ENCODE measurements around the gene SLC2A3. TPM values are rescaled to one million over a fixed set of nuclear protein-coding genes. Genes with fewer than 3 reads are reported as not detected.
"Not testable (repeated sequence)": the region's sequence is repeated elsewhere in the genome, so short reads cannot be mapped to it uniquely, and the experiment has no call there.

SLC2A3 gene
- total RNA-seq, 8 experiments from 2014 or later: 10.3 to 110 (median 54.6) TPM

GRCh38 chr12:7923241-7924236 lies 12.4 kb downstream of the SLC2A3 start:
- peak in 1 of 8 experiments; percentile 2 for ATAC-seq (replicated peaks in 6 of 8)
- no peaks in the 10 kb centered on the region for H3K4me1 ChIP-seq (replicated peaks in 1 of 2)
- 83 to 100% (median 95%) methylated on average over 3 to 12 of the region's 15 CpGs; no CpG with 5 or more reads in 2 of the 10 experiments for WGBS, 10 experiments
- in situ Hi-C loops (cut with MboI; ENCODE audit: low pct_unique_long_range_greater_than_20kb in 2 of 9, low sequenced_read_pairs in 9 of 9, unreplicated experiment in 9 of 9): no loop called here
- H3K4me3 ChIP-seq: no peak overlapping the region
- H3K27ac ChIP-seq: no peak overlapping the region

DNA sequence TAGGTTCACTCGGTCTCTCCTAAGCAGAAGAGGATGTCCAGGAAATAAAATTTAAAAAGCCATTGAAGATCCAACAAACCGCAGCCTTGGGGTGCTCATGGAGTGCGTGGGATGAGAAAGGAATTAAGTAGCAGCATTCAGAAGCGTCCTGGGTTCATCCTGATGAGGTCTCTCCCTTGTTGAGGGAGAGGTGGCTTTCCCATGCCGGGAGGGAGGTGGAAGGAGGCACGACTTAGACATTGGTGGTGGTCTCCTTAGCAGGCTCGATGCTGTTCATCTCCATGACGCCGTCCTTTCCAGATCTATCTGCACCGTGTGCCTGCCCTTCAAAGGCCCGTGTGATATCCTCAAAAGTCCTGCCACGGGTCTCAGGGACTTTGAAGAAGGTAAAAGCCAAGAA lies 14.8 kb downstream of the SLC2A3 start:
- H3K4me1 ChIP-seq (replicated peaks in 1 of 2); in situ Hi-C loops (cut with MboI; ENCODE audit: low pct_unique_long_range_greater_than_20kb in 2 of 9, low sequenced_read_pairs in 9 of 9, unreplicated experiment in 9 of 9); H3K27ac ChIP-seq; H3K4me3 ChIP-seq: not testable (repeated sequence)
- WGBS, 10 experiments: no CpG with 5 or more reads among the region's 12 CpGs
- ATAC-seq (replicated peaks in 6 of 8): peak in 2 of 8 experiments; percentile 20 to 33

GRCh38 chr12:7918268-7918590 lies 17.8 kb downstream of the SLC2A3 start:
- in situ Hi-C loops (cut with MboI; ENCODE audit: low pct_unique_long_range_greater_than_20kb in 2 of 9, low sequenced_read_pairs in 9 of 9, unreplicated experiment in 9 of 9); H3K4me3 ChIP-seq; H3K27ac ChIP-seq; H3K4me1 ChIP-seq (replicated peaks in 1 of 2); ATAC-seq (replicated peaks in 6 of 8): not testable (repeated sequence)
- WGBS, 10 experiments: 84 to 100% (median 95%) methylated on average over 2 to 7 of the region's 7 CpGs; no CpG with 5 or more reads in 1 of the 10 experiments

- peak in 1 of 8 experiments; percentile 11 for ATAC-seq (replicated peaks in 6 of 8)
- 82 to 100% (median 92%) methylated on average over 3 to 16 of the region's 19 CpGs; no CpG with 5 or more reads in 2 of the 10 experiments for WGBS, 10 experiments
- no peaks in the 10 kb centered on the region for H3K4me1 ChIP-seq (replicated peaks in 1 of 2)
- no peak overlapping the region for H3K4me3 ChIP-seq
- in situ Hi-C loops (cut with MboI; ENCODE audit: low pct_unique_long_range_greater_than_20kb in 2 of 9, low sequenced_read_pairs in 9 of 9, unreplicated experiment in 9 of 9): no loop called here
- no peak overlapping the region for H3K27ac ChIP-seq
Observed at GRCh38 chr12:7917392-7918267, 18.4 kb downstream of the SLC2A3 start.

DNA sequence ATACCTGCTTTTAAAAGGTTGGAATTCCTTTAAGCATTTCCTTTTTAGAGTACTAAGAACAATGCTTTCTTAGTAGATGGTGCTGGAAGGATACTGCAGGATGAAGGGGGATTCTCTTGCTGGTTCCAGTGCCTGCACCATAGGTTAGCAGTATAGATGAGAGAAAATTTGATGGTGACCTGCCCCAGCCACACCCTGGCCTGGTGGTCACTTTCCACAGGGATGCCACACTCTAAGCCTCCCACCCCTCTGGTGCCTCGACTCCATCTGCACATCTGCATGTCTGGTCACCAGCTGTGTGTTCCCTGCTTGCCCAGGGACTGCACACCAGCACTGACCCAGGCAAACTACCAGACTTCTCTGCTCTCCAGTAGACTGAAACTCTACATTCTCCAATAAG lies 19.1 kb downstream of the SLC2A3 start:
- in situ Hi-C loops (cut with MboI; ENCODE audit: low pct_unique_long_range_greater_than_20kb in 2 of 9, low sequenced_read_pairs in 9 of 9, unreplicated experiment in 9 of 9): no loop called here
- no peaks in the 10 kb centered on the region for H3K4me1 ChIP-seq (replicated peaks in 1 of 2)
- peak in 5 of 8 experiments; percentile 16 to 41 (median 19) for ATAC-seq (replicated peaks in 6 of 8)
- H3K4me3 ChIP-seq: no peak overlapping the region
- no peak overlapping the region for H3K27ac ChIP-seq
- WGBS, 10 experiments: 43% methylated on average over 1 of the region's 1 CpG; no CpG with 5 or more reads in 9 of the 10 experiments

GRCh38 chr12:7915661-7916403 lies 20.2 kb downstream of the SLC2A3 start:
- no peak overlapping the region for H3K4me3 ChIP-seq
- in situ Hi-C loops (cut with MboI; ENCODE audit: low pct_unique_long_range_greater_than_20kb in 2 of 9, low sequenced_read_pairs in 9 of 9, unreplicated experiment in 9 of 9): no loop called here
- H3K27ac ChIP-seq: no peak overlapping the region
- ATAC-seq (replicated peaks in 6 of 8): peak in 2 of 8 experiments; percentile 16 to 33
- H3K4me1 ChIP-seq (replicated peaks in 1 of 2): no peaks in the 10 kb centered on the region
- 0 to 98% (median 55%) methylated on average over 1 to 12 of the region's 38 CpGs; no CpG with 5 or more reads in 5 of the 10 experiments for WGBS, 10 experiments

DNA sequence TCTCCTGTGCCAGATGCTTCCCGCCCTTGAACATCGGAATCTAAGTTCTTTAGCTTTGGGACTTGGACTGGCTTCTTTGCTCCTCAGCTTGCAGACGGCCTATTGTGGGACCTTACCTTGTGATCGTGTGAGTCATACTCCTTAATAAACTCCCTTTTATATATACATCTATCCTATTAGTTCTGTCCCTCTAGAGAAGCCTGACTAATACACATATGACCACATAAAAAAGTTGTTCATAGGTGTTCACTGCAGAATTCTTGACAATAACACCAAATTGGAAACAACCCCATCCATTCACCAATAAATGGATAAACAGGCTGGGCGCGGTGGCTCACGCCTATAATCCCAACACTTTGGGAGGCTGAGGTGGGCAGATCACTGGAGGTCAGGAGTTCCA lies 25.9 kb downstream of the SLC2A3 start:
- WGBS, 10 experiments: 0 to 94% (median 78%) methylated on average over 1 to 7 of the region's 7 CpGs
- H3K27ac ChIP-seq; H3K4me3 ChIP-seq; H3K4me1 ChIP-seq (replicated peaks in 1 of 2); in situ Hi-C loops (cut with MboI; ENCODE audit: low pct_unique_long_range_greater_than_20kb in 2 of 9, low sequenced_read_pairs in 9 of 9, unreplicated experiment in 9 of 9): not testable (repeated sequence)
- peak in 2 of 8 experiments; percentile 20 to 38 for ATAC-seq (replicated peaks in 6 of 8)

GRCh38 chr12:7907009-7907408 lies 29.0 kb downstream of the SLC2A3 start:
- no peak overlapping the region for H3K4me3 ChIP-seq
- ATAC-seq (replicated peaks in 6 of 8): peak in 3 of 8 experiments; percentile 46 to 70 (median 66)
- H3K4me1 ChIP-seq (replicated peaks in 1 of 2): peaks cover 7 to 8% of the 10 kb centered on the region in 2 donors
- WGBS, 10 experiments: 0 to 62% (median 30%) methylated on average over 1 to 3 of the region's 3 CpGs; no CpG with 5 or more reads in 1 of the 10 experiments
- no peak overlapping the region for H3K27ac ChIP-seq
- in situ Hi-C loops (cut with MboI; ENCODE audit: low pct_unique_long_range_greater_than_20kb in 2 of 9, low sequenced_read_pairs in 9 of 9, unreplicated experiment in 9 of 9): no loop called here

DNA sequence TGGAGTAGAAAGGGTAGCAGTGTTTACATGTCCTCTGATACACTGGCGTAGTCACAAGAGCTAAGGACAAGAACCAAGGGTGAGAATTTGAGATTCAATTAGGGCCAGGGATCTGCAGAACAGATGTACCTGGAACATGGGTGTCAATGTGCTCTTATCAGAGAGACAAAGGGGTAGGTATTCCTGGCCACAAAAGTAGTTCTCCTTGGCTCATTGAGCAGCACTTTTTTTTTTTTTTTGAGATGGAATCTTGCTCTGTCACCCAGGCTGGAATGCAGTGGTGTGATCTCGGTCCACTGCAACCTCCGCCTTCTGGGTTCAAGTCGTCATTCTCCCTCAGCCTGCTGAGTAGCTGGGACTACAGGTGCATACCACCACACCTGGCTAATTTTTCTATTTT lies 29.7 kb downstream of the SLC2A3 start:
- H3K27ac ChIP-seq; in situ Hi-C loops (cut with MboI; ENCODE audit: low pct_unique_long_range_greater_than_20kb in 2 of 9, low sequenced_read_pairs in 9 of 9, unreplicated experiment in 9 of 9): not testable (repeated sequence)

GRCh38 chr12:7905600-7906125 lies 30.3 kb downstream of the SLC2A3 start:
- 0 to 22% (median 14%) methylated on average over 1 to 2 of the region's 5 CpGs; no CpG with 5 or more reads in 1 of the 10 experiments for WGBS, 10 experiments
- in situ Hi-C loops (cut with MboI; ENCODE audit: low pct_unique_long_range_greater_than_20kb in 2 of 9, low sequenced_read_pairs in 9 of 9, unreplicated experiment in 9 of 9); H3K27ac ChIP-seq; H3K4me3 ChIP-seq; H3K4me1 ChIP-seq (replicated peaks in 1 of 2): not testable (repeated sequence)
- ATAC-seq (replicated peaks in 6 of 8): peak in 5 of 8 experiments; percentile 21 to 53 (median 37)

More for the DNA sequence above, 29.7 kb downstream of the SLC2A3 start:
- ATAC-seq (replicated peaks in 6 of 8); H3K4me3 ChIP-seq; H3K4me1 ChIP-seq (replicated peaks in 1 of 2): not testable (repeated sequence)
- WGBS, 10 experiments: 69 to 100% (median 84%) methylated on average over 1 to 3 of the region's 4 CpGs; no CpG with 5 or more reads in 4 of the 10 experiments

GRCh38 chr12:7905071-7905470 lies 30.9 kb downstream of the SLC2A3 start:
- Histone ChIP-seq H3K27ac (no peak overlapping the region), H3K4me3 (no peak overlapping the region), H3K4me1 (replicated peaks in 1 of 2) (peaks cover 7 to 8% of the 10 kb centered on the region in 2 donors)
- WGBS, 10 experiments: 0 to 50% (median 26%) methylated on average over 1 of the region's 1 CpG; no CpG with 5 or more reads in 1 of the 10 experiments
- in situ Hi-C loops (cut with MboI; ENCODE audit: low pct_unique_long_range_greater_than_20kb in 2 of 9, low sequenced_read_pairs in 9 of 9, unreplicated experiment in 9 of 9): no loop called here
- ATAC-seq (replicated peaks in 6 of 8): no peak

- in situ Hi-C loops (cut with MboI; ENCODE audit: low pct_unique_long_range_greater_than_20kb in 2 of 9, low sequenced_read_pairs in 9 of 9, unreplicated experiment in 9 of 9); ATAC-seq (replicated peaks in 6 of 8): not testable (repeated sequence)
- 10 to 100% (median 93%) methylated on average over 2 to 8 of the region's 8 CpGs; no CpG with 5 or more reads in 2 of the 10 experiments for WGBS, 10 experiments
Observed at GRCh38 chr12:7902416-7902815, 33.6 kb downstream of the SLC2A3 start.

More at GRCh38 chr12:7902416-7902815, 33.6 kb downstream of the SLC2A3 start:
- not testable (repeated sequence) for H3K4me1 ChIP-seq (replicated peaks in 1 of 2); H3K27ac ChIP-seq; H3K4me3 ChIP-seq
